Activated T-cell treated with anti-CD3 and anti-CD28 coated beads for 4 hours (primary cell): Measurements from ENCODE around the gene EPSTI1.
"Not testable (repeated sequence)": the region's sequence is repeated elsewhere in the genome, so short reads cannot be mapped to it uniquely, and the experiment has no call there.

Source experiments
- DNase-seq: peaks from one replicate; pipeline ENCODE4 v3.0.0-alpha.2; 2020

Gene EPSTI1, protein sequence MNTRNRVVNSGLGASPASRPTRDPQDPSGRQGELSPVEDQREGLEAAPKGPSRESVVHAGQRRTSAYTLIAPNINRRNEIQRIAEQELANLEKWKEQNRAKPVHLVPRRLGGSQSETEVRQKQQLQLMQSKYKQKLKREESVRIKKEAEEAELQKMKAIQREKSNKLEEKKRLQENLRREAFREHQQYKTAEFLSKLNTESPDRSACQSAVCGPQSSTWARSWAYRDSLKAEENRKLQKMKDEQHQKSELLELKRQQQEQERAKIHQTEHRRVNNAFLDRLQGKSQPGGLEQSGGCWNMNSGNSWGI

DNA sequence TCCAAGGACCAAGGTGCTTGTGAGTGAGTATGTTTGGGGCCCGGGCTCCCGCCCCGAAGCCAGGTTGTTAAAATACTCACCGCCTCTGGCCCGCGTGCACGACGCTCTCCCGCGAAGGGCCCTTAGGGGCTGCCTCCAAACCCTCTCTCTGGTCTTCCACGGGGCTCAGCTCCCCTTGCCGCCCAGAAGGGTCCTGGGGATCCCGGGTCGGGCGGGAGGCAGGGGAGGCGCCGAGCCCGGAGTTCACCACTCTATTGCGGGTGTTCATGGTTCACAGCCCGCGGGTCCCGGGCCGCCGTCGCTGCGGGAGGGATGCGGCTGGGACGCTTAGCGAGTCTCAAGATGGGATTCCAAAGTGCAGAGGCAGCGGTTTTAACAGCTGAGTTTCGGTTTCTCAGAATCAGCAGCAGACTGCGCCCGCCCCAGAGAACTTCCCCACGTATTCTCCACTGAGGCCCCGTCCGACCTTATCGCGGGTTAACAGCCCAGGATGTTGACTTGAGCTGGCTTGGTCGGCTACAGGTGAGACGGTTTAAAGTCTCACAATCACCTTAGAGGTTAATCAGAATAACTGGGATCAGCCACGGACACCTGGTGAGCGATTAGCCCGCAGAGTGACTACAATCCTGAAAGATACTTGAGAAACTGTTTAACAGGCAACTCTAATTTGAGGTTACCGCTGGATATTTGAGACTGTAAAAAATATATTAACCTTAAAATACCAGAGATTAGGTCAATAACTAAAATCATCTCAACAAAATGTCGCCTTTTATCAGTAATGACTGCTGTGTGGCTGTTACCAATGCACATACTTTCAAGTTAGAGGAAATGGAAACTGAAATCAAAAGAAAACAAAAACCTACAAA is at the start of gene EPSTI1:
EPSTI1 (minus strand) TSS at position 344 of the 866 bp plus-strand sequence; CDS start at position 268, 76 bp downstream.
- DNase-seq = peak; percentile 72

DNA sequence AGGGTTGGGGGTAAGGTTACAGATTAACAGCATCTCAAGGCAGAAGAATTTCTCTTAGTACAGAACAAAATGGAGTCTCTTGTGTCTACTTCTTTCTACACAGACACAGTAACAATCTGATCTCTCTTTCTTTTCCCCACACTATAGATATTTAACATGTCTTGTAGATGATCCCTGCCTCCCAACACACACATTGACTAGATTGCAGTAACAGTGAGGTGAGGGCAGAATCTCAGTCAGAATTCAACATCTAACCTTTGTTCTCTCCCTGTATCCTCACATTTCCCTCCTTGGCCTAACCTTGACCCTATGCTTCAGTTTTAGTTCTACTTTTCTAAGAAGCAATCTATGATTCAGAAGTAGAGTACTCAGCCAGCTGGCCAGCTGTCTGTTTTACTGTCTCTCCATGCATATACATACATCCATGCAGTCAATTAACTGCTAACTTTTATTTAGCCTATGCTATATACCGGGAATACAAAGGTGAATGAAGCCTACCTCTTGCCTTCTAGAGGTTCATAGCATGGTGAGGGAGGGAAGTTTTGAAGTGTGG is 49.4 kb upstream of the EPSTI1 start:
- DNase-seq = no peak

GRCh38 chr13:43040581-43041368 is 48.7 kb upstream of the EPSTI1 start:
- DNase-seq = not testable (repeated sequence)

DNA sequence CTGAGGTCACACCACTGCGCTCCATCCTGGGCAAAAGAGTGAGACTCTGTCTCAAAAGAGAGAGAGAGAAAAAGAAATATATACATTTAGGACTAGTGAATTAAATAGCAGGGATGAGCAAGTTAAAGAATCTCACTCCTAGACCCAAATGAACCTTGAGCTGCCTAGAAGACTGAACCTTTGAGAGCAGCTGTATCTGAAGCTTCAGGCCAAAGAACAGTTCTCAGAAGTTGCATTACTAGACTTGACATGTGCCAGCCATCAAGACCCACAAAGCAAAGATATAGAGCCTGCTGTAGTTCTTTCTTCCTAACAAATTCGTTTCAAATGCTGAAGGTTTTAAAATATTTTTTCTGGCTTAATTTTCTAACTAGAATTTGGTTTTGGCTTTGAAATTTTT is 47.9 kb upstream of the EPSTI1 start:
- DNase-seq = no peak

DNA sequence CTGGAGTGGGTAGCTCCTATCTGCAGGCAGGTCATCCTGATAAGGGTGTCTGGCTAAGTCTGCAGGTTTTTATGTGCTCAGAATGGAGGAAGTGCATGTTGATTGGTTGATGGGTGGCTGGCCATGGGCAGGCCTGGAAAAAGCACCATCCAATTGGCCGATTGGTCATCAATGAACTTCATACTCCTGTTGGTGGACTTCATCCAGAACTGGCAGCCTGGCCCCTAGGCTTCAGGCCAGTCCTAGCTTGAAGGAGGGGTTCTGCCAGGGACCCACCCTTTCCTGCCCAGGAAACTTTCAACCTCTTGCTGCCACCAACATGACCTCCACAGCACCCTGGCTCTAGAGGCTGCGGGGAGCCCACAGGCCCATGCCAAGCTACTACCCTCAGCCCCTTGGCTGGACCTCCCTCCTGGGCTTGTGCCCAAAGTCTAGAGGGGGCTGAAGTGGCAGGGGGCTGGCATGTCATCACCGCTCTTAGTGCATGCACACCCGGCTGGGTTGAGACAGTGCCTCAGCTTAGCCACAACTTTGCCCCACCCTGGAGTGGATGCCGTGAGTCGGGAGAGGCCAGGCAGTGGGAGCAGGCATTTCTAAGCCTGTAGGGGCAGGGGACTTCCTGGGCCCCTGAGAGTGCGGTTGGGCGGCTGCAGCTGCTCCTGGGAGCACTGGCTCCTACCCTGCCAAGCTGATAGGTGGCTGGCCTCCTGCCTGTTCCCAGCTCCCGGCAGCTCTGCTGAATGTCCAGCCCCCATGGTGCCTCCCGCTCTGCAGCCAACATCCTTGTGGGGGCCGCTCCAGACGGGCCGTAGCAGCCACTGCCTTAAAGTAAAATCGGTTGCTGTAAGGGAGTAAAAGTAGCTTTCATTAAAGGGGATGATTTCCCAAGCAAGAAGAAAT is 44.6 kb upstream of the EPSTI1 start:
- DNase-seq = no peak

- DNase-seq = no peak
Measured at GRCh38 chr13:43033038-43033437, 41.0 kb upstream of the EPSTI1 start.

- DNase-seq = no peak
Measured at GRCh38 chr13:43031881-43032280, 39.8 kb upstream of the EPSTI1 start.

GRCh38 chr13:43030548-43030947 is 38.5 kb upstream of the EPSTI1 start:
- DNase-seq = no peak

DNA sequence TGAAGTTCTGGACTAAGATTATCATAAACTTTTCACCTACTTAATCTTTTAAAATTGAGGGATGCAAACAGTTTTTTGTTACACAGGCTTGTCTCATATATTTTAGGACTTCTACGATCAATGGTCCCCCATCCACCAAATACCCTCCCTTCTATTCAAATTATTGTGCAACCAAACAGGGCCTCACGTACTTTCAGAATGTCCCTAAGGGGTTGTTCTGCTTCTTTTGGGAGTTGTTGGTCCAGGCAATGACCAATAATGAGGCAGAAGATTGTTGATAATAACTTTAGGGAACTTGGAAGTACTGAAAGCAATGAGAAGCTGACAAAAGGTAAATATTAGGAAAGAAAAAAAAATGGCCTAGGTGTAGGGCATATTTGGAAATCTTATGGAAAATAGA is 34.2 kb upstream of the EPSTI1 start:
- DNase-seq = no peak

- peak; percentile 71 for DNase-seq
Measured at GRCh38 chr13:43023289-43023963, 31.4 kb upstream of the EPSTI1 start, which contains the start of gene DNAJC15. Gene DNAJC15 (plus strand): TSS chr13:43023586. CDS start chr13:43023627, 41 bp downstream.

- DNase-seq = no peak
Measured at GRCh38 chr13:43022934-43023288, 30.9 kb upstream of the EPSTI1 start.

GRCh38 chr13:43021926-43022670 is 30.1 kb upstream of the EPSTI1 start:
- no peak for DNase-seq

GRCh38 chr13:43020794-43021193 is 28.8 kb upstream of the EPSTI1 start:
- DNase-seq = no peak

GRCh38 chr13:43019811-43020210 is 27.8 kb upstream of the EPSTI1 start:
- DNase-seq = no peak

GRCh38 chr13:43016226-43016625 is 24.2 kb upstream of the EPSTI1 start:
- DNase-seq = no peak

- DNase-seq = no peak
Measured at GRCh38 chr13:43014162-43014561, 22.1 kb upstream of the EPSTI1 start.

GRCh38 chr13:43009506-43009905 is 17.5 kb upstream of the EPSTI1 start:
- DNase-seq = no peak

DNA sequence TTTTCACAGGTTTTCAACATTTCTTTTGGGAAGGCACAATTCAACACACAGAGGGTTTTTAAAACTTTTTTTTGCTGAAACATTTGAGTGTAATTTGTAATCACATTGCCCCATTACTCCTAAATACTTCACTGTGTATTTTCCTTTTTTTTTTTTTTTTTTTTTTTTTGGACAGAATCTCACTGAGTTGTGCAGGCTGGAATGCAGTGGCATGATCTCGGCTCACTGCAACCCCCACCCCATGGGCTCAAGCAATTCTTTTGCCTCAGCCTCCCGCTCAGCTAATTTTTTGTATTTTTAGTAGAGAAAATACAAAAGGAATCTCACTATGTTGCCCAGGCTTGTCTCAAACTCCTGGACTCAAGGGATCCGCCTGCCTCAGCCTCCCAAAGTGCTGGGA is 16.6 kb upstream of the EPSTI1 start:
- DNase-seq = no peak

DNA sequence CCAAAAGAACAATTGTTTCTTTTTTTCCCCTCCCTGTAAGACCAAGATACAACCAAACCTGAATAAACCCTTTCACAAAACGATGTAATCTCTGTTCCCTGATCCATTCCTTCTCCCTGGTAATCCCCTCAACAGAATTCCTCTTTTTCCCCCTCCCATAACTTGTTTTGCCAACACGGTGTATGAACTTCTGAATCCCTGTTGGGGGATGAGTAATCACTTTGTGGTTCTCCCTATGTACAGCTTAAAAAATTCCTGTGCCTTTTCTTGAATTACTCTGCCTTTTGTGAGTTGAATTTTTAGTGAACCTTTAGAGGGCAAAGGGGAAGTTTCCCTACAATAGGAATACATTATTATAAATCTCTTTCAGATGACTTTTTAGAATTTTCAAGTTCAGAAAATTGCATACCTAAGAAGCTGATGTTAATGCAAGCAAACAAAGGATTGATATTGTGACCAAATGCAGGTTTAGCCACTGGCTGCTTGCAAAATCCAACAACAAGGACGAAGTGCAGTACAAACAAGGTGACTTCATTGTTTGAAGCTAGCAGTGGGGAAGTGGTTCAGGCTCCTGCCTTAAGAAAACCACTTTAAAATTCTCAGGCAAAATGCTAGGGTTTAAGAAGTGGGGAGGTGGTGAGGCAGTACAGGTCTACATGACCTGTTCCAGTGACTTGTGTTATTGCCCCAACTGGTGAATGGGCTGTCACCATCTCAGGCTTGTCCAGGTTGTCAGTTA is 15.0 kb upstream of the EPSTI1 start:
- DNase-seq = no peak
